Measurements from ENCODE around the gene ASS1. TPM values are rescaled to one million over a fixed set of nuclear protein-coding genes. Genes with fewer than 3 reads are reported as not detected.

Gene ASS1
- total and polyA plus RNA-seq, 3 experiments from 2014 or later: 2.3 to 3.4 TPM; not detected in 1

- peaks cover 0 to 19% (median 0%) of the 10 kb centered on the region in 3 donors for H3K36me3 Mint-ChIP-seq
- peaks cover 14 to 21% (median 19%) of the 10 kb centered on the region in 5 donors for H3K9me3 Mint-ChIP-seq
- H3K9me3 ChIP-seq (ENCODE audit: low read length): no peaks in the 10 kb centered on the region
- ChIA-PET CTCF (no interaction called here), POLR2A (no interaction called here)
- H3K36me3 ChIP-seq (ENCODE audit: insufficient read depth, low read length): no peaks in the 10 kb centered on the region
- DNase-seq: no peak
- H3K27me3 Mint-ChIP-seq: peaks cover 25 to 55% of the 10 kb centered on the region in 2 donors
- H3K4me1 Mint-ChIP-seq: peaks cover 0 to 5% (median 2%) of the 10 kb centered on the region in 3 donors
- H3K27ac ChIP-seq (ENCODE audit: low read depth, low read length): no peak overlapping the region
- peak overlapping the region in 4 of 7 donors; percentile 18 to 45 (median 34) for H3K4me3 Mint-ChIP-seq
- peaks cover 3% of the 10 kb centered on the region for H3K27me3 ChIP-seq (ENCODE audit: insufficient read depth, low read length, poor library complexity, severe bottlenecking)
- peak overlapping the region in 3 of 8 donors; percentile 10 to 60 (median 36) for H3K27ac Mint-ChIP-seq
- H3K4me1 ChIP-seq (ENCODE audit: insufficient read depth, low read length): no peaks in the 10 kb centered on the region
- no peak overlapping the region for H3K4me3 ChIP-seq (ENCODE audit: low read length)
Observed at GRCh38 chr9:130443840-130444492, 795 bp upstream of the ASS1 start.

- ChIA-PET CTCF (no interaction called here), POLR2A (no interaction called here)
- peaks cover 0 to 5% (median 2%) of the 10 kb centered on the region in 3 donors for H3K4me1 Mint-ChIP-seq
- H3K36me3 ChIP-seq (ENCODE audit: insufficient read depth, low read length): no peaks in the 10 kb centered on the region
- no peak overlapping the region for H3K27ac Mint-ChIP-seq
- peaks cover 0 to 15% (median 0%) of the 10 kb centered on the region in 3 donors for H3K36me3 Mint-ChIP-seq
- H3K9me3 ChIP-seq (ENCODE audit: low read length): no peaks in the 10 kb centered on the region
- H3K4me3 Mint-ChIP-seq: peak overlapping the region in 4 of 7 donors; percentile 43 to 70 (median 52)
- H3K27ac ChIP-seq (ENCODE audit: low read depth, low read length): no peak overlapping the region
- H3K4me1 ChIP-seq (ENCODE audit: insufficient read depth, low read length): no peaks in the 10 kb centered on the region
- H3K4me3 ChIP-seq (ENCODE audit: low read length): no peak overlapping the region
- peaks cover 3% of the 10 kb centered on the region for H3K27me3 ChIP-seq (ENCODE audit: insufficient read depth, low read length, poor library complexity, severe bottlenecking)
- peaks cover 10 to 14% (median 12%) of the 10 kb centered on the region in 5 donors for H3K9me3 Mint-ChIP-seq
- DNase-seq: no peak
- peaks cover 25 to 58% of the 10 kb centered on the region in 2 donors for H3K27me3 Mint-ChIP-seq
Observed at GRCh38 chr9:130445268-130445983, 665 bp downstream of the ASS1 start.

GRCh38 chr9:130446101-130446861 is 1.5 kb downstream of the ASS1 start:
- Mint-ChIP-seq H3K4me1 (peaks cover 0 to 5% (median 2%) of the 10 kb centered on the region in 3 donors), H3K36me3 (peaks cover 0 to 10% (median 0%) of the 10 kb centered on the region in 3 donors), H3K27ac (no peak overlapping the region), H3K27me3 (peaks cover 25 to 59% of the 10 kb centered on the region in 2 donors), H3K4me3 (peak overlapping the region in 5 of 7 donors; percentile 27 to 70 (median 48)), H3K9me3 (peaks cover 5 to 10% (median 9%) of the 10 kb centered on the region in 5 donors)
- POLR2A ChIA-PET: no interaction called here
- H3K27me3 ChIP-seq (ENCODE audit: insufficient read depth, low read length, poor library complexity, severe bottlenecking): peaks cover 3% of the 10 kb centered on the region
- CTCF ChIA-PET: no interaction called here
- H3K4me3 ChIP-seq (ENCODE audit: low read length): no peak overlapping the region
- no peaks in the 10 kb centered on the region for H3K36me3 ChIP-seq (ENCODE audit: insufficient read depth, low read length)
- no peaks in the 10 kb centered on the region for H3K4me1 ChIP-seq (ENCODE audit: insufficient read depth, low read length)
- H3K27ac ChIP-seq (ENCODE audit: low read depth, low read length): no peak overlapping the region
- DNase-seq: no peak
- H3K9me3 ChIP-seq (ENCODE audit: low read length): no peaks in the 10 kb centered on the region

- H3K36me3 ChIP-seq (ENCODE audit: insufficient read depth, low read length): no peaks in the 10 kb centered on the region
- peaks cover 0 to under 1% (median 0%) of the 10 kb centered on the region in 5 donors for H3K9me3 Mint-ChIP-seq
- no peak for DNase-seq
- H3K36me3 Mint-ChIP-seq: no peaks in the 10 kb centered on the region
- no peak overlapping the region for H3K27ac Mint-ChIP-seq
- H3K4me3 Mint-ChIP-seq: no peak overlapping the region
- peaks cover 3% of the 10 kb centered on the region for H3K27me3 ChIP-seq (ENCODE audit: insufficient read depth, low read length, poor library complexity, severe bottlenecking)
- H3K9me3 ChIP-seq (ENCODE audit: low read length): no peaks in the 10 kb centered on the region
- H3K4me3 ChIP-seq (ENCODE audit: low read length): no peak overlapping the region
- no peak overlapping the region for H3K27ac ChIP-seq (ENCODE audit: low read depth, low read length)
- POLR2A ChIA-PET: no interaction called here
- no peaks in the 10 kb centered on the region for H3K4me1 ChIP-seq (ENCODE audit: insufficient read depth, low read length)
- CTCF ChIA-PET: interaction anchor here (1.3 kb wide), 1 partner anchor 14 kb away, joined by 3 read pairs; no protein-coding TSS in a partner anchor
- H3K27me3 Mint-ChIP-seq: peaks cover 21 to 52% of the 10 kb centered on the region in 2 donors
- H3K4me1 Mint-ChIP-seq: peaks cover 0 to 5% (median 2%) of the 10 kb centered on the region in 3 donors
Observed at GRCh38 chr9:130447193-130447816, 2.5 kb downstream of the ASS1 start.

- Mint-ChIP-seq H3K27ac (no peak overlapping the region), H3K4me1 (peaks cover 0 to 5% (median 2%) of the 10 kb centered on the region in 3 donors), H3K4me3 (no peak overlapping the region), H3K9me3 (no peaks in the 10 kb centered on the region), H3K27me3 (peaks cover 19 to 57% of the 10 kb centered on the region in 2 donors), H3K36me3 (no peaks in the 10 kb centered on the region)
- H3K4me1 ChIP-seq (ENCODE audit: insufficient read depth, low read length): no peaks in the 10 kb centered on the region
- H3K4me3 ChIP-seq (ENCODE audit: low read length): no peak overlapping the region
- H3K36me3 ChIP-seq (ENCODE audit: insufficient read depth, low read length): no peaks in the 10 kb centered on the region
- H3K27ac ChIP-seq (ENCODE audit: low read depth, low read length): no peak overlapping the region
- no peak for DNase-seq
- POLR2A ChIA-PET: no interaction called here
- H3K9me3 ChIP-seq (ENCODE audit: low read length): no peaks in the 10 kb centered on the region
- CTCF ChIA-PET: interaction anchor here (1.3 kb wide), 1 partner anchor 13 kb away, joined by 3 read pairs; no protein-coding TSS in a partner anchor
- peaks cover 3% of the 10 kb centered on the region for H3K27me3 ChIP-seq (ENCODE audit: insufficient read depth, low read length, poor library complexity, severe bottlenecking)
Observed at GRCh38 chr9:130448035-130448624, 3.4 kb downstream of the ASS1 start.

- Histone ChIP-seq H3K27ac (ENCODE audit: low read depth, low read length) (no peak overlapping the region), H3K4me1 (ENCODE audit: insufficient read depth, low read length) (no peaks in the 10 kb centered on the region), H3K36me3 (ENCODE audit: insufficient read depth, low read length) (no peaks in the 10 kb centered on the region), H3K4me3 (ENCODE audit: low read length) (no peak overlapping the region), H3K27me3 (ENCODE audit: insufficient read depth, low read length, poor library complexity, severe bottlenecking) (no peaks in the 10 kb centered on the region), H3K9me3 (ENCODE audit: low read length) (no peaks in the 10 kb centered on the region)
- Mint-ChIP-seq H3K27ac (no peak overlapping the region), H3K4me1 (peaks cover 0 to 5% (median 2%) of the 10 kb centered on the region in 3 donors), H3K4me3 (no peak overlapping the region), H3K36me3 (no peaks in the 10 kb centered on the region), H3K27me3 (peaks cover 13 to 50% of the 10 kb centered on the region in 2 donors), H3K9me3 (no peaks in the 10 kb centered on the region)
- CTCF ChIA-PET: interaction anchor here (1.3 kb wide), 1 partner anchor 12 kb away, joined by 6 read pairs; no protein-coding TSS in a partner anchor
- POLR2A ChIA-PET: no interaction called here
- DNase-seq: no peak
Observed at GRCh38 chr9:130448771-130449603, 4.2 kb downstream of the ASS1 start.

All from CD8-positive, alpha-beta memory T cell (primary cell).